Keratinocyte (primary cell): ENCODE measurements around the gene CAPZB. TPM values are rescaled to one million over a fixed set of nuclear protein-coding genes. Genes with fewer than 3 reads are reported as not detected.
"Not testable (repeated sequence)": the region's sequence is repeated elsewhere in the genome, so short reads cannot be mapped to it uniquely, and the experiment has no call there.

Experiments
- DNase-seq: peaks from one replicate; pipeline ENCODE4 v3.0.0-alpha.2; 2011; ENCODE audit warnings: low read depth, missing footprints, low spot score
- FAIRE-seq: peaks from 2 replicates; lab custom pipeline; 2011; peaks lifted over from hg19 to GRCh38; lab: Jason Lieb, UNC
- H2AFZ ChIP-seq: 2 replicates; pipeline ENCODE4 v1.6.0; 2012; ENCODE audit warnings: low read length, control low read depth, inconsistent platforms; ENCODE audit not compliant: control insufficient read depth
- H3K27ac ChIP-seq: 2 replicates; pipeline ENCODE4 v1.5.1; 2011; ENCODE audit warnings: low read length; ENCODE audit not compliant: control insufficient read depth, insufficient read depth
- H3K27me3 ChIP-seq: 3 replicates; pipeline ENCODE4 v1.6.0; 2011; ENCODE audit warnings: low read length; ENCODE audit not compliant: control insufficient read depth, insufficient read depth; ENCODE audit errors: extremely low read depth
- H3K36me3 ChIP-seq, 2 experiments: 2 replicates in 1 of 2; 3 replicates in 1 of 2; pipeline ENCODE4 v1.5.1; 2011; ENCODE audit warnings: low read length in 2 of 2, mild to moderate bottlenecking in 1 of 2; ENCODE audit not compliant: control insufficient read depth in 2 of 2, insufficient read depth in 2 of 2; ENCODE audit errors: extremely low read depth in 1 of 2
- H3K4me1 ChIP-seq: 3 replicates; pipeline ENCODE4 v1.5.1; 2011; ENCODE audit warnings: low read length; ENCODE audit not compliant: control insufficient read depth, insufficient read depth; ENCODE audit errors: extremely low read depth
- H3K4me2 ChIP-seq: 3 replicates; pipeline ENCODE4 v1.6.0; 2011; ENCODE audit warnings: low read depth, low read length; ENCODE audit not compliant: control insufficient read depth, insufficient read depth; ENCODE audit errors: extremely low read depth
- H3K4me3 ChIP-seq, 3 experiments: fragments of 200-600 bp in 1 of 3; sonication (generic) in 1 of 3; 2 replicates in 2 of 3; 3 replicates in 1 of 3; pipeline ENCODE4 v1.5.1; 2011 to 2016; ENCODE audit warnings: low read length in 3 of 3, mild to moderate bottlenecking in 3 of 3, control low read depth in 2 of 3, inconsistent platforms in 1 of 3, low read depth in 1 of 3, mixed read lengths in 1 of 3, mixed run types in 1 of 3, moderate library complexity in 1 of 3; ENCODE audit not compliant: control insufficient read depth in 2 of 3, insufficient read depth in 2 of 3; ENCODE audit errors: extremely low read depth in 1 of 3
- H3K79me2 ChIP-seq: 2 replicates; pipeline ENCODE4 v1.6.0; 2012; ENCODE audit warnings: low read length; ENCODE audit not compliant: control insufficient read depth, insufficient read depth
- H3K9ac ChIP-seq: 3 replicates; pipeline ENCODE4 v1.6.0; 2011; ENCODE audit warnings: low read length; ENCODE audit not compliant: control insufficient read depth, insufficient read depth; ENCODE audit errors: extremely low read depth
- H3K9me1 ChIP-seq: 3 replicates; pipeline ENCODE4 v1.6.0; 2011; ENCODE audit warnings: low read length; ENCODE audit not compliant: control insufficient read depth, insufficient read depth; ENCODE audit errors: extremely low read depth
- H3K9me3 ChIP-seq: 2 replicates; pipeline ENCODE4 v1.5.1; 2012; ENCODE audit warnings: low read depth, low read length; ENCODE audit not compliant: control insufficient read depth
- H4K20me1 ChIP-seq: 3 replicates; pipeline ENCODE4 v1.6.0; 2011; ENCODE audit warnings: low read length; ENCODE audit not compliant: control insufficient read depth, insufficient read depth; ENCODE audit errors: extremely low read depth
- CTCF ChIP-seq, 3 experiments: IDR thresholded peaks in 1 of 3; conservative IDR thresholded peaks in 1 of 3; optimal IDR thresholded peaks in 1 of 3; 2 replicates in 2 of 3; 3 replicates in 1 of 3; pipeline versions ENCODE3 to v1.5.1; 2011; ENCODE audit warnings: low read length in 3 of 3, mild to moderate bottlenecking in 3 of 3, moderate library complexity in 2 of 3, control low read depth in 1 of 3, inconsistent platforms in 1 of 3; ENCODE audit not compliant: insufficient read depth in 2 of 3; ENCODE audit errors: extremely low read depth in 1 of 3
- EZH2 ChIP-seq: IDR thresholded peaks from one replicate; pipeline ENCODE4 v1.6.1; 2012; ENCODE audit warnings: inconsistent platforms, mild to moderate bottlenecking, low read length, moderate library complexity
- dilution Hi-C: fragments of 300-500 bp; cut with MboI; formaldehyde crosslinking; loops from one replicate; pipeline ENCODE4 v1.7.0; 2020; ENCODE audit warnings: low sequenced_read_pairs; ENCODE audit not compliant: extremely low pct_ligation_motif_present
- polyA plus RNA-seq, 5 experiments: library from polyadenylated mRNA; depleted of rRNA in 3 of 5; stranded (reverse) in 3 of 5; stranded (forward) in 1 of 5; unstranded in 1 of 5; fragments of >200 nt; gene quantifications; 1 replicate in 1 of 5; 2 replicates in 3 of 5; 3 replicates in 1 of 5; pipeline versions ENCODE4 v1.2.1 to v1.2.3, GENCODE V29; 2011 to 2012; ENCODE audit warnings: missing spikeins in 2 of 5, low read depth in 1 of 5, low replicate concordance in 1 of 5

The CAPZB gene
- polyA plus RNA-seq, 1 donor (not counting 4 experiments of a cell fraction or from before 2014, with no cell fraction given), result 193 TPM

- H3K27me3 ChIP-seq, result no peaks in the 10 kb centered on the region
- H3K4me2 ChIP-seq, result no peak overlapping the region
- no peaks in the 10 kb centered on the region for H4K20me1 ChIP-seq
- H3K4me1 ChIP-seq, result peaks cover 8% of the 10 kb centered on the region
- H3K4me3 ChIP-seq, result no peak overlapping the region
- peaks cover 14% of the 10 kb centered on the region for H3K79me2 ChIP-seq
- no peaks in the 10 kb centered on the region for H3K9me3 ChIP-seq
- no peak for TF ChIP-seq CTCF (optimal IDR thresholded peaks at IDR 0.05 in 1 of 3, IDR thresholded peaks at IDR 0.05 in 1 of 3, conservative IDR thresholded peaks at IDR 0.05 in 1 of 3; ENCODE audit: extremely low read depth in 1 of 3, insufficient read depth in 2 of 3, low read length in 3 of 3)
- no peak for TF ChIP-seq EZH2
- H3K36me3 ChIP-seq, result peaks cover 13 to 25% of the 10 kb centered on the region in 2 experiments
- dilution Hi-C loops, result no loop called here
- DNase-seq, result no peak
- no peaks in the 10 kb centered on the region for H3K9me1 ChIP-seq
- no peak overlapping the region for H3K27ac ChIP-seq
- no peak overlapping the region for H2AFZ ChIP-seq
- no peak overlapping the region for H3K9ac ChIP-seq
- FAIRE-seq, result no peak
Observed at GRCh38 chr1:19306941-19307340, 178.4 kb downstream of the CAPZB start.

- peaks cover 13 to 25% of the 10 kb centered on the region in 2 experiments for H3K36me3 ChIP-seq
- dilution Hi-C loops, result no loop called here
Observed at GRCh38 chr1:19305880-19306279, 179.5 kb downstream of the CAPZB start.

GRCh38 chr1:19304081-19304480 lies 181.3 kb downstream of the CAPZB start:
- H3K79me2 ChIP-seq, FAIRE-seq, DNase-seq, H2AFZ ChIP-seq, H3K4me1 ChIP-seq, H3K9ac ChIP-seq, H3K27ac ChIP-seq, H3K4me2 ChIP-seq, H3K9me3 ChIP-seq, H4K20me1 ChIP-seq, H3K4me3 ChIP-seq, H3K9me1 ChIP-seq, H3K27me3 ChIP-seq, dilution Hi-C loops: not testable (repeated sequence)
- peaks cover 13 to 26% of the 10 kb centered on the region in 2 experiments for H3K36me3 ChIP-seq

More at GRCh38 chr1:19305880-19306279, 179.5 kb downstream of the CAPZB start:
- Histone ChIP-seq H3K9me3 (no peaks in the 10 kb centered on the region), H3K4me2 (no peak overlapping the region), H3K4me1 (peaks cover 3% of the 10 kb centered on the region), H3K27me3 (no peaks in the 10 kb centered on the region), H3K9ac (no peak overlapping the region), H3K27ac (no peak overlapping the region), H2AFZ (no peak overlapping the region), H3K9me1 (no peaks in the 10 kb centered on the region), H3K79me2 (peaks cover 5% of the 10 kb centered on the region), H4K20me1 (no peaks in the 10 kb centered on the region), H3K4me3 (no peak overlapping the region)
- no peak for DNase-seq
- FAIRE-seq, result no peak
- no peak for TF ChIP-seq EZH2
- no peak for TF ChIP-seq CTCF (optimal IDR thresholded peaks at IDR 0.05 in 1 of 3, IDR thresholded peaks at IDR 0.05 in 1 of 3, conservative IDR thresholded peaks at IDR 0.05 in 1 of 3; ENCODE audit: extremely low read depth in 1 of 3, insufficient read depth in 2 of 3, low read length in 3 of 3)
